HCT116 (cell line): Measurements from ENCODE around the gene CFAP46. TPM values are rescaled to one million over a fixed set of nuclear protein-coding genes. Genes with fewer than 3 reads are reported as not detected.

Source experiments
- ATAC-seq: fragments of 200-7000 bp; cut with Tn5 transposase; 2 replicates; pipeline ENCODE4 v1.9.1; 2020; ENCODE audit warnings: mild to moderate bottlenecking, moderate library complexity
- BruUV-seq: library from RNA; stranded (reverse); fragments of 400-500 nt; replicated peaks from 2 replicates; lab custom pipeline; 2021; lab: Mats Ljungman, UMichigan
- CTCF ChIA-PET: fragments of 300-600 bp; sonication (Branson Sonifier 250); formaldehyde crosslinking; loops from one replicate; lab custom pipeline; 2021; ENCODE audit warnings: antibody characterized with exemption; lab: Charles Lee
- POLR2A ChIA-PET: fragments of 300-600, 350-600 bp; sonication (Branson Sonifier 250); formaldehyde crosslinking; loops from one replicate; lab custom pipeline; 2021; ENCODE audit warnings: antibody characterized with exemption; lab: Charles Lee
- RAD21 ChIA-PET, 2 experiments: fragments of 300-600 bp; sonication (Branson Sonifier 250); formaldehyde crosslinking; loops; one replicate each; lab custom pipeline; 2023; ENCODE audit warnings: low total read pairs in 2 of 2; ENCODE audit not compliant: uncharacterized antibody in 2 of 2, unreplicated experiment in 2 of 2, low non-redundant PET in 1 of 2; lab: Charles Lee
- DNase-seq: peaks from one replicate; pipeline ENCODE4 v3.0.0-alpha.2; 2010; ENCODE audit warnings: low read depth, low spot score
- H2AFZ ChIP-seq: fragments of 200-600 bp; shearing (Covaris generic), sonication (generic); 2 replicates; pipeline ENCODE4 v1.6.1; 2017; ENCODE audit warnings: low read depth, mixed run types, mixed read lengths, antibody characterized with exemption, low read length; ENCODE audit not compliant: poor library complexity, severe bottlenecking
- H3K27ac ChIP-seq: 2 replicates; pipeline ENCODE4 v1.5.1; 2012; ENCODE audit warnings: low read depth, low read length
- H3K27me3 ChIP-seq: fragments of 200-600 bp; sonication (generic); 2 replicates; pipeline ENCODE4 v1.6.1; 2016; ENCODE audit warnings: mixed run types, low read length, mixed read lengths; ENCODE audit not compliant: insufficient read depth
- H3K36me3 ChIP-seq, 2 experiments: fragments of 200-500 bp in 1 of 2; fragments of 200-600 bp in 1 of 2; sonication (Bioruptor generic) in 1 of 2; sonication (generic) in 1 of 2; 2 replicates each; pipeline versions ENCODE4 v1.5.1 to v1.6.1; 2014 to 2016; ENCODE audit warnings: low read length in 2 of 2, inconsistent platforms in 1 of 2, mixed read lengths in 1 of 2, mixed run types in 1 of 2; ENCODE audit not compliant: insufficient read depth in 2 of 2, control insufficient read depth in 1 of 2
- H3K4me1 ChIP-seq, 2 experiments: fragments of 200-600 bp in 1 of 2; sonication (generic) in 1 of 2; 2 replicates each; pipeline versions ENCODE4 v1.5.1 to v1.6.1; 2012 to 2017; ENCODE audit warnings: low read length in 2 of 2, inconsistent platforms in 1 of 2, mild to moderate bottlenecking in 1 of 2, mixed read lengths in 1 of 2, mixed run types in 1 of 2, moderate library complexity in 1 of 2; ENCODE audit not compliant: insufficient read depth in 2 of 2, control insufficient read depth in 1 of 2
- H3K4me2 ChIP-seq: fragments of 200-600 bp; sonication (generic); 2 replicates; pipeline ENCODE4 v1.6.1; 2017; ENCODE audit warnings: mixed run types, low read length, mixed read lengths
- H3K4me3 ChIP-seq, 2 experiments: fragments of 200-600 bp in 1 of 2; sonication (generic) in 1 of 2; replicated peaks in 1 of 2; 2 replicates each; pipeline ENCODE4 v1.5.1; 2011 to 2016; ENCODE audit warnings: low read length in 2 of 2, control low read depth in 1 of 2, low read depth in 1 of 2, mild to moderate bottlenecking in 1 of 2, mixed read lengths in 1 of 2, mixed run types in 1 of 2
- H3K79me2 ChIP-seq: fragments of 200-600 bp; sonication (generic); 2 replicates; pipeline ENCODE4 v1.6.1; 2017; ENCODE audit warnings: mild to moderate bottlenecking, mixed run types, low read length, moderate library complexity, mixed read lengths; ENCODE audit not compliant: insufficient read depth
- H3K9ac ChIP-seq: fragments of 200-600 bp; sonication (generic); 2 replicates; pipeline ENCODE4 v1.6.1; 2016; ENCODE audit warnings: low read length, mixed read lengths
- H3K9me2 ChIP-seq: fragments of 200-600 bp; sonication (generic), shearing (Covaris generic); 2 replicates; pipeline ENCODE4 v1.6.1; 2017; ENCODE audit warnings: mixed run types, mild to moderate bottlenecking, moderate library complexity; ENCODE audit not compliant: insufficient read depth
- H3K9me3 ChIP-seq, 2 experiments: fragments of 200-500 bp in 1 of 2; fragments of 200-600 bp in 1 of 2; sonication (Bioruptor generic) in 1 of 2; sonication (generic) in 1 of 2; 2 replicates each; pipeline ENCODE4 v1.6.1; 2014 to 2017; ENCODE audit warnings: low read length in 2 of 2, mixed read lengths in 2 of 2, inconsistent platforms in 1 of 2, low read depth in 1 of 2, mild to moderate bottlenecking in 1 of 2, mixed run types in 1 of 2, moderate library complexity in 1 of 2; ENCODE audit not compliant: control insufficient read depth in 1 of 2, insufficient read depth in 1 of 2
- H4K20me1 ChIP-seq: fragments of 200-600 bp; sonication (generic), shearing (Covaris generic); 2 replicates; pipeline ENCODE4 v1.6.1; 2017; ENCODE audit warnings: mixed run types, mild to moderate bottlenecking, moderate library complexity; ENCODE audit not compliant: insufficient read depth
- EZH2phosphoT487 ChIP-seq: fragments of 200-600 bp; IDR thresholded peaks from 2 replicates; pipeline ENCODE4 v1.6.1; 2018; ENCODE audit warnings: antibody characterized with exemption, borderline replicate concordance
- SRF ChIP-seq: IDR thresholded peaks from 2 replicates; pipeline ENCODE4 v1.6.1; 2012; ENCODE audit warnings: low read depth
- TCF7L2 ChIP-seq: IDR thresholded peaks from 2 replicates; pipeline ENCODE4 v1.7.0; 2011; ENCODE audit warnings: borderline replicate concordance, inconsistent platforms; ENCODE audit not compliant: insufficient read depth, insufficient read length; ENCODE audit errors: extremely low read depth
- intact Hi-C: fragments of 100-400 bp; cut with micrococcal nuclease; formaldehyde crosslinking; loops from 2 replicates; pipeline ENCODE4 v1.10.0; 2022
- total RNA-seq: library from RNA; stranded (reverse); gene quantifications from one replicate; pipeline ENCODE4 v1.2.1, GENCODE V29; 2021; ENCODE audit not compliant: unreplicated experiment
- TF ChIP-seq, protein P1 (sequence below): IDR thresholded peaks from 2 replicates; pipeline ENCODE4 v1.6.1; 2012; ENCODE audit warnings: low read depth
- TF ChIP-seq, protein P2 (sequence below): IDR thresholded peaks from 2 replicates; pipeline ENCODE4 v1.6.1; 2011; ENCODE audit warnings: mild to moderate bottlenecking, low read length, moderate library complexity; ENCODE audit not compliant: insufficient replicate concordance; ENCODE audit errors: extremely low read depth

Gene CFAP46
- total RNA-seq, 1 experiment from 2014 or later: 1.4 TPM

DNA sequence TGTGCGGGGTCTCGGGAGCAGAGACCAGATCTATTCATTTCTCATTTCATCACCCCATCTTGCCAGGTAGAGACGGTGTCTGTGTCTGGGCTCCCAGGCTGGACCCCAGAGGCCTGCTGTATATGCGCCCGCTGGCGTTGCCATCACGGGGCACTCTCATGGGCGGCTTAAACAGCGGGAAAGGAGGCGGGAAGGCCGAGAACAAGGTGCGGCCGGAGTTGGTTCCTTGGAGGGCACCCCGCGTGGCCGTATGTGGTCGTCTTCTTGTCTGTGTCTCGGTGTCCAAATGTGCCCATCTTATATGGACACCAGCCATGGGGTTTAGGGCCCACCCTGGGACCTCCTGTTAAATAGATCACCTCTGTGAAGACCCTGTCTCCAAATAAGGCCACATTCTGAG lies 2.1 kb upstream of the CFAP46 start:
- no peak for DNase-seq
- RAD21 ChIA-PET: no interaction called here
- Histone ChIP-seq H3K4me2 (no peak overlapping the region), H3K9me2 (no peaks in the 10 kb centered on the region), H3K4me1 (peaks cover 0 to 7% of the 10 kb centered on the region in 2 experiments; a peak in 1 of 4 replicates), H4K20me1 (no peaks in the 10 kb centered on the region), H3K27ac (no peak overlapping the region), H3K79me2 (no peaks in the 10 kb centered on the region), H2AFZ (no peak overlapping the region), H3K27me3 (no peaks in the 10 kb centered on the region)
- no TSS peak for BruUV-seq
- POLR2A ChIA-PET: no interaction called here
- CTCF ChIA-PET: no interaction called here
- TF ChIP-seq TCF7L2 (no peak), EZH2phosphoT487 (no peak), SRF (no peak)
- TF ChIP-seq, protein P1, sequence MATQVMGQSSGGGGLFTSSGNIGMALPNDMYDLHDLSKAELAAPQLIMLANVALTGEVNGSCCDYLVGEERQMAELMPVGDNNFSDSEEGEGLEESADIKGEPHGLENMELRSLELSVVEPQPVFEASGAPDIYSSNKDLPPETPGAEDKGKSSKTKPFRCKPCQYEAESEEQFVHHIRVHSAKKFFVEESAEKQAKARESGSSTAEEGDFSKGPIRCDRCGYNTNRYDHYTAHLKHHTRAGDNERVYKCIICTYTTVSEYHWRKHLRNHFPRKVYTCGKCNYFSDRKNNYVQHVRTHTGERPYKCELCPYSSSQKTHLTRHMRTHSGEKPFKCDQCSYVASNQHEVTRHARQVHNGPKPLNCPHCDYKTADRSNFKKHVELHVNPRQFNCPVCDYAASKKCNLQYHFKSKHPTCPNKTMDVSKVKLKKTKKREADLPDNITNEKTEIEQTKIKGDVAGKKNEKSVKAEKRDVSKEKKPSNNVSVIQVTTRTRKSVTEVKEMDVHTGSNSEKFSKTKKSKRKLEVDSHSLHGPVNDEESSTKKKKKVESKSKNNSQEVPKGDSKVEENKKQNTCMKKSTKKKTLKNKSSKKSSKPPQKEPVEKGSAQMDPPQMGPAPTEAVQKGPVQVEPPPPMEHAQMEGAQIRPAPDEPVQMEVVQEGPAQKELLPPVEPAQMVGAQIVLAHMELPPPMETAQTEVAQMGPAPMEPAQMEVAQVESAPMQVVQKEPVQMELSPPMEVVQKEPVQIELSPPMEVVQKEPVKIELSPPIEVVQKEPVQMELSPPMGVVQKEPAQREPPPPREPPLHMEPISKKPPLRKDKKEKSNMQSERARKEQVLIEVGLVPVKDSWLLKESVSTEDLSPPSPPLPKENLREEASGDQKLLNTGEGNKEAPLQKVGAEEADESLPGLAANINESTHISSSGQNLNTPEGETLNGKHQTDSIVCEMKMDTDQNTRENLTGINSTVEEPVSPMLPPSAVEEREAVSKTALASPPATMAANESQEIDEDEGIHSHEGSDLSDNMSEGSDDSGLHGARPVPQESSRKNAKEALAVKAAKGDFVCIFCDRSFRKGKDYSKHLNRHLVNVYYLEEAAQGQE: no peak
- TF ChIP-seq, protein P2, sequence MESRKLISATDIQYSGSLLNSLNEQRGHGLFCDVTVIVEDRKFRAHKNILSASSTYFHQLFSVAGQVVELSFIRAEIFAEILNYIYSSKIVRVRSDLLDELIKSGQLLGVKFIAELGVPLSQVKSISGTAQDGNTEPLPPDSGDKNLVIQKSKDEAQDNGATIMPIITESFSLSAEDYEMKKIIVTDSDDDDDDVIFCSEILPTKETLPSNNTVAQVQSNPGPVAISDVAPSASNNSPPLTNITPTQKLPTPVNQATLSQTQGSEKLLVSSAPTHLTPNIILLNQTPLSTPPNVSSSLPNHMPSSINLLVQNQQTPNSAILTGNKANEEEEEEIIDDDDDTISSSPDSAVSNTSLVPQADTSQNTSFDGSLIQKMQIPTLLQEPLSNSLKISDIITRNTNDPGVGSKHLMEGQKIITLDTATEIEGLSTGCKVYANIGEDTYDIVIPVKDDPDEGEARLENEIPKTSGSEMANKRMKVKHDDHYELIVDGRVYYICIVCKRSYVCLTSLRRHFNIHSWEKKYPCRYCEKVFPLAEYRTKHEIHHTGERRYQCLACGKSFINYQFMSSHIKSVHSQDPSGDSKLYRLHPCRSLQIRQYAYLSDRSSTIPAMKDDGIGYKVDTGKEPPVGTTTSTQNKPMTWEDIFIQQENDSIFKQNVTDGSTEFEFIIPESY: no peak
- TF ChIP-seq, all 23 proteins: peak for 0
- Histone ChIP-seq H3K9ac (no peak overlapping the region), H3K36me3 (no peaks in the 10 kb centered on the region), H3K9me3 (no peaks in the 10 kb centered on the region), H3K4me3 (no peak overlapping the region)
- intact Hi-C loops: loop anchor here (5.0 kb wide), 1 partner anchor 313 kb away; no protein-coding TSS in a partner anchor
- no peak for ATAC-seq
